T-helper 1 cell treated with Interleukin-12 subunit alpha and Interleukin-12 subunit beta and Interleukin-4 antibody, amounts not matched to agents 30 ng/mL and 1 ng/mL, for 36 hours (primary cell): ENCODE measurements around the gene DBH. TPM values are rescaled to one million over a fixed set of nuclear protein-coding genes. Genes with fewer than 3 reads are reported as not detected.

ENCODE experiments used
- intact Hi-C: fragments of 100-400 bp; cut with micrococcal nuclease; formaldehyde crosslinking; loops from one replicate; pipeline ENCODE4 v1.15.1; 2024
- total RNA-seq: library from RNA; stranded (reverse); gene quantifications from 2 replicates; pipeline ENCODE4 v1.2.3, GENCODE V29; 2022

DBH gene
- total RNA-seq, 1 donor from 2014 or later: 0.05 TPM

- intact Hi-C loops: no loop called here
These were observed 45.0 kb downstream of the DBH start for GRCh38 chr9:133680976-133681657.

- intact Hi-C loops: loop anchor here (2.0 kb wide), 1 partner anchor 61 kb away; no protein-coding TSS in a partner anchor
These were observed 45.6 kb downstream of the DBH start for GRCh38 chr9:133681658-133682306.

- intact Hi-C loops: loop anchor here (2.0 kb wide), 1 partner anchor 62 kb away; no protein-coding TSS in a partner anchor
These were observed 46.8 kb downstream of the DBH start for GRCh38 chr9:133682818-133683585.

- intact Hi-C loops: loop anchor here (2.0 kb wide), 1 partner anchor 63 kb away; no protein-coding TSS in a partner anchor
These were observed 47.5 kb downstream of the DBH start for GRCh38 chr9:133683586-133684120.

- intact Hi-C loops: no loop called here
These were observed 48.2 kb downstream of the DBH start for GRCh38 chr9:133684121-133684935.

GRCh38 chr9:133684936-133685361, 48.8 kb downstream of the DBH start:
- intact Hi-C loops: no loop called here

- intact Hi-C loops: no loop called here
These were observed 49.8 kb downstream of the DBH start for GRCh38 chr9:133685653-133686609.

GRCh38 chr9:133686642-133687575, 50.7 kb downstream of the DBH start:
- intact Hi-C loops: no loop called here

- intact Hi-C loops: no loop called here
These were observed 51.9 kb downstream of the DBH start for GRCh38 chr9:133687856-133688761.

GRCh38 chr9:133689151-133689763, 53.1 kb downstream of the DBH start:
- intact Hi-C loops: no loop called here

GRCh38 chr9:133690081-133690561, 54.0 kb downstream of the DBH start:
- intact Hi-C loops: no loop called here

- intact Hi-C loops: no loop called here
These were observed 55.0 kb downstream of the DBH start for GRCh38 chr9:133691191-133691590.

GRCh38 chr9:133691626-133692363, 55.6 kb downstream of the DBH start:
- intact Hi-C loops: no loop called here

GRCh38 chr9:133692364-133692985, 56.3 kb downstream of the DBH start:
- intact Hi-C loops: no loop called here

- intact Hi-C loops: no loop called here
These were observed 57.0 kb downstream of the DBH start for GRCh38 chr9:133693116-133693515.
